Neuronal stem cell (in vitro differentiated cells): Measurements from ENCODE around the gene TXN.

Experiments used
- DNase-seq: peaks from one replicate; pipeline ENCODE4 v3.0.0-alpha.2; 2013; ENCODE audit warnings: low spot score
- H2AFZ ChIP-seq: one replicate; pipeline ENCODE4 v1.6.1; 2013; ENCODE audit warnings: mild to moderate bottlenecking, low read length, inconsistent platforms
- H2AK5ac ChIP-seq: 2 replicates; pipeline ENCODE4 v1.6.1; 2013; ENCODE audit warnings: low read depth, mild to moderate bottlenecking, inconsistent platforms, low read length, moderate library complexity, mixed read lengths
- H2BK120ac ChIP-seq: 2 replicates; pipeline ENCODE4 v1.6.1; 2013; ENCODE audit warnings: low read depth, mild to moderate bottlenecking, inconsistent platforms, low read length, moderate library complexity, mixed read lengths
- H2BK12ac ChIP-seq: one replicate; pipeline ENCODE4 v1.6.1; 2013; ENCODE audit warnings: low read length, inconsistent platforms
- H2BK15ac ChIP-seq: 2 replicates; pipeline ENCODE4 v1.6.1; 2013; ENCODE audit warnings: mild to moderate bottlenecking, low read length, inconsistent platforms, mixed read lengths
- H2BK5ac ChIP-seq: one replicate; pipeline ENCODE4 v1.6.1; 2013; ENCODE audit warnings: inconsistent platforms, mild to moderate bottlenecking, low read length, moderate library complexity
- H3K14ac ChIP-seq: one replicate; pipeline ENCODE4 v1.6.1; 2013; ENCODE audit warnings: low read length, inconsistent platforms
- H3K18ac ChIP-seq: 2 replicates; pipeline ENCODE4 v1.6.1; 2013; ENCODE audit warnings: low read length, inconsistent platforms
- H3K23ac ChIP-seq: 2 replicates; pipeline ENCODE4 v1.6.1; 2013; ENCODE audit warnings: low read depth, mild to moderate bottlenecking, mixed read lengths, low read length, inconsistent platforms; ENCODE audit not compliant: poor library complexity
- H3K27ac ChIP-seq: replicated peaks from 3 replicates; pipeline ENCODE4 v1.5.1; 2013; ENCODE audit warnings: low read length, inconsistent platforms
- H3K27me3 ChIP-seq, 3 experiments: 2 replicates each; pipeline ENCODE4 v1.6.1; 2013; ENCODE audit warnings: low read length in 3 of 3, mild to moderate bottlenecking in 2 of 3, inconsistent platforms in 1 of 3, low read depth in 1 of 3, mixed read lengths in 1 of 3, moderate library complexity in 1 of 3; ENCODE audit not compliant: control insufficient read depth in 3 of 3, insufficient read depth in 3 of 3
- H3K36me3 ChIP-seq, 2 donors: replicated peaks in 1 of 2; 2 replicates each; pipeline ENCODE4 v1.6.1; 2013; ENCODE audit warnings: low read length in 2 of 2; ENCODE audit not compliant: control insufficient read depth in 2 of 2, insufficient read depth in 2 of 2
- H3K4ac ChIP-seq: 2 replicates; pipeline ENCODE4 v1.6.1; 2013; ENCODE audit warnings: inconsistent platforms, mild to moderate bottlenecking, low read length, moderate library complexity
- H3K4me1 ChIP-seq, 2 donors: 1 replicate in 1 of 2; 2 replicates in 1 of 2; pipeline ENCODE4 v1.6.1; 2013; ENCODE audit warnings: low read length in 2 of 2, low read depth in 1 of 2; ENCODE audit not compliant: control insufficient read depth in 2 of 2, insufficient read depth in 1 of 2
- H3K4me2 ChIP-seq: one replicate; pipeline ENCODE4 v1.6.1; 2013; ENCODE audit warnings: mild to moderate bottlenecking, low read length, inconsistent platforms; ENCODE audit not compliant: insufficient read depth, poor library complexity, severe bottlenecking
- H3K4me3 ChIP-seq, 2 donors: 2 replicates each; pipeline ENCODE4 v1.5.1; 2013; ENCODE audit warnings: low read length in 2 of 2, mild to moderate bottlenecking in 2 of 2, inconsistent platforms in 1 of 2, moderate library complexity in 1 of 2
- H3K79me1 ChIP-seq: one replicate; pipeline ENCODE4 v1.6.1; 2013; ENCODE audit warnings: low read depth, mild to moderate bottlenecking, inconsistent platforms, low read length, moderate library complexity
- H3K9ac ChIP-seq: one replicate; pipeline ENCODE4 v1.6.1; 2013; ENCODE audit warnings: mild to moderate bottlenecking, low read depth, low read length, inconsistent platforms; ENCODE audit not compliant: poor library complexity
- H3K9me3 ChIP-seq, 2 donors: replicated peaks in 1 of 2; 2 replicates each; pipeline versions ENCODE3 to v1.6.1; 2013; ENCODE audit warnings: low read length in 2 of 2, mild to moderate bottlenecking in 2 of 2, inconsistent platforms in 1 of 2, low read depth in 1 of 2, mixed read lengths in 1 of 2, moderate library complexity in 1 of 2; ENCODE audit not compliant: control insufficient read depth in 2 of 2, insufficient read depth in 1 of 2
- H4K8ac ChIP-seq: one replicate; pipeline ENCODE4 v1.6.1; 2013; ENCODE audit warnings: low read depth, mild to moderate bottlenecking, inconsistent platforms, low read length, moderate library complexity
- H4K91ac ChIP-seq: one replicate; pipeline ENCODE4 v1.6.1; 2013; ENCODE audit warnings: low read length, low read depth, mild to moderate bottlenecking, inconsistent platforms; ENCODE audit not compliant: poor library complexity
- WGBS, 2 donors: extraction: QIAGEN DNeasy Blood & Tissue Kit; methylation state at CpG; one replicate each; pipeline ENCODE4 v1.1.7; 2013; ENCODE audit warnings: missing lambda C conversion rate in 2 of 2, mixed read lengths in 1 of 2; ENCODE audit not compliant: insufficient read length in 2 of 2, insufficient replicate concordance in 1 of 2; ENCODE audit errors: extremely low coverage in 2 of 2; 5-methylcytosine and 5-hydroxymethylcytosine counted together

TXN gene

DNA sequence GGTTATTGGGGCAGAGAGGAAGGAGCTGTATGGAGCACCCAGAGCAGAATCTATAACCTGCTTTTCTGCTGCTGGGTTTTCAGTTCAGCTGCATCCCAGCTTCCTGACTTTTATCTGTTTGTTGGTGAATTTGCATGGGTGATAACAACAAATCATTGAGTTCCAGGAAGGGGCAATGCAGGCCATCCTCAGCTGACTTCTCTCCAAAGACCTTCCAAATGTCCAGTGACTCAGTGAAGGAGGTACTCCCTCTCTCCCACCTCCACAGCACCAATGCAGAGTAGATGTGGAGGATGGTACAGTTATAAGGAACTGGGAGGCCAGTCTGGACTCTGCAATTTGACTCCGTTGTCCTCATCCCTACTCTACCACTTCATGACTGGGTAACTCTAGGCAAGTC, 1.6 kb upstream of the TXN start:
- Histone ChIP-seq H3K27ac (no peak overlapping the region), H3K4ac (no peak overlapping the region), H3K4me2 (no peak overlapping the region), H4K91ac (no peak overlapping the region), H2BK12ac (no peak overlapping the region), H3K23ac (no peak overlapping the region), H3K18ac (no peak overlapping the region), H3K9me3 (no peaks in the 10 kb centered on the region), H2BK5ac (no peak overlapping the region), H2AFZ (peak overlapping the region; percentile 100), H2AK5ac (no peak overlapping the region), H3K14ac (no peak overlapping the region), H4K8ac (no peak overlapping the region), H3K4me3 (peak overlapping the region in 1 of 2 donors; percentile 94), H3K4me1 (peaks cover 6 to 10% of the 10 kb centered on the region in 2 donors), H3K36me3 (no peaks in the 10 kb centered on the region), H3K27me3 (no peaks in the 10 kb centered on the region), H3K9ac (peak overlapping the region; percentile 33), H3K79me1 (peaks cover 8% of the 10 kb centered on the region), H2BK15ac (no peak overlapping the region), H2BK120ac (no peak overlapping the region)
- no peak for DNase-seq
- no CpG with 5 or more reads among the region's 1 CpG for WGBS, 2 donors

- H3K23ac ChIP-seq: no peak overlapping the region
- peaks cover 6 to 10% of the 10 kb centered on the region in 2 donors for H3K4me1 ChIP-seq
- no peak overlapping the region for H3K4ac ChIP-seq
- H2BK15ac ChIP-seq: no peak overlapping the region
- no peaks in the 10 kb centered on the region for H3K27me3 ChIP-seq
- WGBS, 2 donors: no CpG with 5 or more reads among the region's 14 CpGs
- H4K8ac ChIP-seq: no peak overlapping the region
- no peak overlapping the region for H2BK5ac ChIP-seq
- no peak overlapping the region for H3K18ac ChIP-seq
- peaks cover 8% of the 10 kb centered on the region for H3K79me1 ChIP-seq
- no peak overlapping the region for H2BK12ac ChIP-seq
- H3K4me2 ChIP-seq: peak overlapping the region; percentile 72
- no peak overlapping the region for H2BK120ac ChIP-seq
- H3K27ac ChIP-seq: no peak overlapping the region
- DNase-seq: no peak
- H2AFZ ChIP-seq: peak overlapping the region; percentile 100
- no peaks in the 10 kb centered on the region for H3K9me3 ChIP-seq
- no peak overlapping the region for H4K91ac ChIP-seq
- no peak overlapping the region for H3K14ac ChIP-seq
- peak overlapping the region; percentile 94 to 97 for H3K4me3 ChIP-seq
- no peak overlapping the region for H2AK5ac ChIP-seq
- no peaks in the 10 kb centered on the region for H3K36me3 ChIP-seq
- H3K9ac ChIP-seq: no peak overlapping the region
Observed at GRCh38 chr9:110257097-110257841, 962 bp upstream of the TXN start.

DNA sequence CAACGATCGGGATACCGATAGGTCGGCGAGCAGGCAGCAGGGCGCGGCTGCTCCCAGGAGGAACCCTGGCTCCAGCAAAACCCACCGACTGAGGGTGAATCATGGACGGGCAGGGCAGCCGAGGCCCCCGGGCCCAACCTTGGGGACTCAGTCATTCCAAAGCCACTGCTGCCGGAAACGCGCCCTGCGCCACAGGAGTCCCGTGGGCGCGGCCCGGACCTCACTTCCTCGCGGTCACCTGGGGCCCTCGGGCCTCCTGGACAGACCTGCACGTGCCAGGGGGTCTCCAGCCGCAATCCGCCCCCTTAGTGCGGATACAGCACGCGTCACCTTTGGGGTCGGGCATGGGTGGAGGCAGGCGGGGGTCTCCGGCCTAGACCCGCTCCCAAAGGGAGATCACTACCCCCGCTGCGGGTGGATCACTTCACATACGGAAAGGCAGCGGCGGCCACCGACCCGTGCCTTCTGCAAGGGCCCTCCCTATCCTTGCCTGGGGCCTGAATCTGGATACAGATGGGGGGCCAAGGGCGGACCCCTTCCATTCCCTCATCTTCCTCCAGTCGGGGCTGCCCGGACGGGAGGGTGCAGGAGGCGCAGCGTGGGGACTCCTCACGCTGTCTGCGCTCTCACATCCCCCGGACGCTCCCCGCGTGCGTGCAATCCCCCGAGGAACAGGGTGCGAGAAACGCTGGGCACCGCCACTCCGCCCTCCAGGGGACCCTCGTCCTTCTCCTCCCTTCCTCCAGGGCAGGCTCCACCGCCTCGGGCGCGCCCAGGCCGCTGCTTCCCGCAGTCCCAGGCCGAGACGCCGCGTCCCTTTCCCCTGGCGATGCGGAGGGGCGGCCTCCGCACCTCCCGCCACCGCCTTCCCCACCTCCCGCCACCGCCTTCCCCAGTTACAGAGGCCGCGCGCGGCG, 586 bp downstream of the TXN start:
- H2BK120ac ChIP-seq: peak overlapping the region; percentile 88
- peaks cover 0 to 6% of the 10 kb centered on the region in 2 donors for H3K36me3 ChIP-seq
- H3K9me3 ChIP-seq: no peaks in the 10 kb centered on the region
- H3K18ac ChIP-seq: peak overlapping the region; percentile 97
- H3K4ac ChIP-seq: peak overlapping the region; percentile 6
- peak overlapping the region; percentile 99 for H3K9ac ChIP-seq
- DNase-seq: no peak
- no peak overlapping the region for H4K91ac ChIP-seq
- peaks cover 6 to 10% of the 10 kb centered on the region in 2 donors for H3K4me1 ChIP-seq
- peak overlapping the region; percentile 70 for H3K23ac ChIP-seq
- H3K27ac ChIP-seq: peak overlapping the region; percentile 81
- no peak overlapping the region for H2BK15ac ChIP-seq
- peaks cover 8% of the 10 kb centered on the region for H3K79me1 ChIP-seq
- peak overlapping the region; percentile 87 for H3K4me2 ChIP-seq
- H4K8ac ChIP-seq: peak overlapping the region; percentile 92
- no peaks in the 10 kb centered on the region for H3K27me3 ChIP-seq
- H3K14ac ChIP-seq: peak overlapping the region; percentile 90
- peak overlapping the region; percentile 94 to 97 for H3K4me3 ChIP-seq
- peak overlapping the region; percentile 79 for H2AK5ac ChIP-seq
- H2BK12ac ChIP-seq: no peak overlapping the region
- WGBS, 2 donors: no CpG with 5 or more reads among the region's 81 CpGs
- peak overlapping the region; percentile 88 for H2BK5ac ChIP-seq
- peak overlapping the region; percentile 100 for H2AFZ ChIP-seq

DNA sequence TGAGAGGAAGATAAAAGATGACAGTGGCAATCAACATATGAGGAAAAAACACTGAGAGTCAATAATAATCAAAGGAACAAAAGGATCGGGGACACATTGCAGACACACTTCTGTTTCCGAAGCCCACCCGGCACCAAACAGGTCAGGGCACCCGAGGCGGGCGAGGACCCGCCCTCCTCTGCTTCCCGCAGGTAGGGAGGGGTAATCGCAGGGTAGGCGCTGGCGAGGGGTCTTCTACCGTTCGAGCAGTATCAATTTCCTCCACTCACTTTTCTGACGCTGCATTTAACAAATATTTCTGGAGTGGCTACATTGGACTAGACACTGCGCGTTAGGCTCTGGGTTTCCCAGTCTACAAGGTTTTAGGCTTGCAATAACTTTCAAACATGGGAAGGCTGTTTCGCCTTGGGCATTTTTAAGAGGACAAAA, 1.3 kb downstream of the TXN start:
- H3K9me3 ChIP-seq: no peaks in the 10 kb centered on the region

More for the DNA sequence above, 1.3 kb downstream of the TXN start:
- H4K91ac ChIP-seq: no peak overlapping the region
- peak overlapping the region; percentile 87 for H3K4me2 ChIP-seq
- peaks cover 8% of the 10 kb centered on the region for H3K79me1 ChIP-seq
- WGBS, 2 donors: no CpG with 5 or more reads among the region's 17 CpGs
- no peak overlapping the region for H3K23ac ChIP-seq
- H2BK5ac ChIP-seq: peak overlapping the region; percentile 88
- H3K18ac ChIP-seq: peak overlapping the region; percentile 97
- peak overlapping the region; percentile 99 for H3K9ac ChIP-seq
- H2AFZ ChIP-seq: peak overlapping the region; percentile 100
- peaks cover 6 to 10% of the 10 kb centered on the region in 2 donors for H3K4me1 ChIP-seq
- H4K8ac ChIP-seq: no peak overlapping the region
- no peak overlapping the region for H2BK120ac ChIP-seq
- no peak overlapping the region for H2BK12ac ChIP-seq
- H3K36me3 ChIP-seq: peaks cover 0 to 12% of the 10 kb centered on the region in 2 donors
- no peak overlapping the region for H3K4ac ChIP-seq
- DNase-seq: no peak
- no peak overlapping the region for H3K14ac ChIP-seq
- peak overlapping the region; percentile 94 to 97 for H3K4me3 ChIP-seq
- no peak overlapping the region for H3K27ac ChIP-seq
- H2BK15ac ChIP-seq: no peak overlapping the region
- no peaks in the 10 kb centered on the region for H3K27me3 ChIP-seq
- H2AK5ac ChIP-seq: no peak overlapping the region
